Neuronal stem cell (in vitro differentiated cells): Measurements from ENCODE around the gene KCNAB1.

Source experiments
- DNase-seq: peaks from one replicate; pipeline ENCODE4 v3.0.0-alpha.2; 2013; ENCODE audit warnings: low spot score
- H2AFZ ChIP-seq: one replicate; pipeline ENCODE4 v1.6.1; 2013; ENCODE audit warnings: mild to moderate bottlenecking, low read length, inconsistent platforms
- H2AK5ac ChIP-seq: 2 replicates; pipeline ENCODE4 v1.6.1; 2013; ENCODE audit warnings: low read depth, mild to moderate bottlenecking, inconsistent platforms, low read length, moderate library complexity, mixed read lengths
- H2BK120ac ChIP-seq: 2 replicates; pipeline ENCODE4 v1.6.1; 2013; ENCODE audit warnings: low read depth, mild to moderate bottlenecking, inconsistent platforms, low read length, moderate library complexity, mixed read lengths
- H2BK12ac ChIP-seq: one replicate; pipeline ENCODE4 v1.6.1; 2013; ENCODE audit warnings: low read length, inconsistent platforms
- H2BK15ac ChIP-seq: 2 replicates; pipeline ENCODE4 v1.6.1; 2013; ENCODE audit warnings: mild to moderate bottlenecking, low read length, inconsistent platforms, mixed read lengths
- H2BK5ac ChIP-seq: one replicate; pipeline ENCODE4 v1.6.1; 2013; ENCODE audit warnings: inconsistent platforms, mild to moderate bottlenecking, low read length, moderate library complexity
- H3K14ac ChIP-seq: one replicate; pipeline ENCODE4 v1.6.1; 2013; ENCODE audit warnings: low read length, inconsistent platforms
- H3K18ac ChIP-seq: 2 replicates; pipeline ENCODE4 v1.6.1; 2013; ENCODE audit warnings: low read length, inconsistent platforms
- H3K23ac ChIP-seq: 2 replicates; pipeline ENCODE4 v1.6.1; 2013; ENCODE audit warnings: low read depth, mild to moderate bottlenecking, mixed read lengths, low read length, inconsistent platforms; ENCODE audit not compliant: poor library complexity
- H3K27ac ChIP-seq: replicated peaks from 3 replicates; pipeline ENCODE4 v1.5.1; 2013; ENCODE audit warnings: low read length, inconsistent platforms
- H3K27me3 ChIP-seq, 3 experiments: 2 replicates each; pipeline ENCODE4 v1.6.1; 2013; ENCODE audit warnings: low read length in 3 of 3, mild to moderate bottlenecking in 2 of 3, inconsistent platforms in 1 of 3, low read depth in 1 of 3, mixed read lengths in 1 of 3, moderate library complexity in 1 of 3; ENCODE audit not compliant: control insufficient read depth in 3 of 3, insufficient read depth in 3 of 3
- H3K36me3 ChIP-seq, 2 donors: replicated peaks in 1 of 2; 2 replicates each; pipeline ENCODE4 v1.6.1; 2013; ENCODE audit warnings: low read length in 2 of 2; ENCODE audit not compliant: control insufficient read depth in 2 of 2, insufficient read depth in 2 of 2
- H3K4ac ChIP-seq: 2 replicates; pipeline ENCODE4 v1.6.1; 2013; ENCODE audit warnings: inconsistent platforms, mild to moderate bottlenecking, low read length, moderate library complexity
- H3K4me1 ChIP-seq, 2 donors: 1 replicate in 1 of 2; 2 replicates in 1 of 2; pipeline ENCODE4 v1.6.1; 2013; ENCODE audit warnings: low read length in 2 of 2, low read depth in 1 of 2; ENCODE audit not compliant: control insufficient read depth in 2 of 2, insufficient read depth in 1 of 2
- H3K4me2 ChIP-seq: one replicate; pipeline ENCODE4 v1.6.1; 2013; ENCODE audit warnings: mild to moderate bottlenecking, low read length, inconsistent platforms; ENCODE audit not compliant: insufficient read depth, poor library complexity, severe bottlenecking
- H3K4me3 ChIP-seq, 2 donors: 2 replicates each; pipeline ENCODE4 v1.5.1; 2013; ENCODE audit warnings: low read length in 2 of 2, mild to moderate bottlenecking in 2 of 2, inconsistent platforms in 1 of 2, moderate library complexity in 1 of 2
- H3K79me1 ChIP-seq: one replicate; pipeline ENCODE4 v1.6.1; 2013; ENCODE audit warnings: low read depth, mild to moderate bottlenecking, inconsistent platforms, low read length, moderate library complexity
- H3K9ac ChIP-seq: one replicate; pipeline ENCODE4 v1.6.1; 2013; ENCODE audit warnings: mild to moderate bottlenecking, low read depth, low read length, inconsistent platforms; ENCODE audit not compliant: poor library complexity
- H3K9me3 ChIP-seq, 2 donors: replicated peaks in 1 of 2; 2 replicates each; pipeline versions ENCODE3 to v1.6.1; 2013; ENCODE audit warnings: low read length in 2 of 2, mild to moderate bottlenecking in 2 of 2, inconsistent platforms in 1 of 2, low read depth in 1 of 2, mixed read lengths in 1 of 2, moderate library complexity in 1 of 2; ENCODE audit not compliant: control insufficient read depth in 2 of 2, insufficient read depth in 1 of 2
- H4K8ac ChIP-seq: one replicate; pipeline ENCODE4 v1.6.1; 2013; ENCODE audit warnings: low read depth, mild to moderate bottlenecking, inconsistent platforms, low read length, moderate library complexity
- H4K91ac ChIP-seq: one replicate; pipeline ENCODE4 v1.6.1; 2013; ENCODE audit warnings: low read length, low read depth, mild to moderate bottlenecking, inconsistent platforms; ENCODE audit not compliant: poor library complexity
- WGBS, 2 donors: extraction: QIAGEN DNeasy Blood & Tissue Kit; methylation state at CpG; one replicate each; pipeline ENCODE4 v1.1.7; 2013; ENCODE audit warnings: missing lambda C conversion rate in 2 of 2, mixed read lengths in 1 of 2; ENCODE audit not compliant: insufficient read length in 2 of 2, insufficient replicate concordance in 1 of 2; ENCODE audit errors: extremely low coverage in 2 of 2; 5-methylcytosine and 5-hydroxymethylcytosine counted together

Gene KCNAB1

DNA sequence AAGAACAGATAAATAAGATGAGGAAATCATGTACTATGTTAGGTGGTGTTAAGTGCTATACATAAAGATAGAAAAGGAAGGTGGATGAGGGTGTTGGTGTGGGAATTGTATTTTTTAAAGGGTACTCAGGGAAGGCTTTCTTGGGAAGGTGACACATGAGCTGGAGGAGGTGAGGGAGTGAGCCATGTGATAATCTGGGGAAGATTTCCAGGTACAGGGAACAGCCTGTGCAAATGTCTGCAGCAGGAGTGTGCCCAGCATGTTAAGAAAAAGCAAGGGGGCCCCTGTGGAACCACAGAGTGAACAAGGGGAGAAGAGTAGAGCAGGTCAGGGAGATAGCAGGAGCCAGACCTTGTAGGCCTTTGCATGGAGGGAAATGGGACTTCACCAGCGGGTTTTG, 258.9 kb downstream of the KCNAB1 start:
- Histone ChIP-seq H3K4me1 (peaks cover 0 to 2% of the 10 kb centered on the region in 2 donors), H3K14ac (no peak overlapping the region), H3K4me2 (no peak overlapping the region), H3K4ac (no peak overlapping the region), H2AFZ (no peak overlapping the region), H3K27me3 (peaks cover 0 to 6% (median 0%) of the 10 kb centered on the region in 3 experiments), H3K23ac (no peak overlapping the region), H3K9ac (no peak overlapping the region), H3K9me3 (no peaks in the 10 kb centered on the region), H4K8ac (no peak overlapping the region), H3K18ac (no peak overlapping the region), H2BK15ac (no peak overlapping the region), H3K36me3 (no peaks in the 10 kb centered on the region), H2BK12ac (no peak overlapping the region), H3K79me1 (no peaks in the 10 kb centered on the region), H3K27ac (no peak overlapping the region), H3K4me3 (no peak overlapping the region), H2BK5ac (no peak overlapping the region), H2AK5ac (no peak overlapping the region), H2BK120ac (no peak overlapping the region), H4K91ac (no peak overlapping the region)
- no peak for DNase-seq
- no CpG with 5 or more reads among the region's 1 CpG for WGBS, 2 donors

DNA sequence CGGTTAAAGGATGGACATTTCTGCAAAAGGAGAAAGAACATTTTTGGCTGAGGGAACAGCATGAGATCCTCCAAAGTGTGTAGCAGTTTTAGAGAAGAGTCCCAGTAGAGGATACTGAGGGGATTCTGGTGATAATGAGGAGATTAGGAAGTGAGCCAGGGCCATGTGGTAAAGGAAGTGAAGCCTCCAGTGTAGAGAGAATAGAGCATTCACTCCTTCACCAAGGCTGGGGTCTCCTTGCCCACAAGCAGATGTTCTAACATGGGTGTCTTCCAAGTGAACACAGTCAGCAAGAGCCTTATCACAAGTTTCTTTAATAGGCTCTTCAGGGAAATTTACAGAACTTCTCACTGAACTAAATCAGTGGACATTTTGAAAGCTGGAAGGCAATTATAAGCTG, 260.9 kb downstream of the KCNAB1 start:
- no peak for DNase-seq
- H3K9ac ChIP-seq: no peak overlapping the region

DNA sequence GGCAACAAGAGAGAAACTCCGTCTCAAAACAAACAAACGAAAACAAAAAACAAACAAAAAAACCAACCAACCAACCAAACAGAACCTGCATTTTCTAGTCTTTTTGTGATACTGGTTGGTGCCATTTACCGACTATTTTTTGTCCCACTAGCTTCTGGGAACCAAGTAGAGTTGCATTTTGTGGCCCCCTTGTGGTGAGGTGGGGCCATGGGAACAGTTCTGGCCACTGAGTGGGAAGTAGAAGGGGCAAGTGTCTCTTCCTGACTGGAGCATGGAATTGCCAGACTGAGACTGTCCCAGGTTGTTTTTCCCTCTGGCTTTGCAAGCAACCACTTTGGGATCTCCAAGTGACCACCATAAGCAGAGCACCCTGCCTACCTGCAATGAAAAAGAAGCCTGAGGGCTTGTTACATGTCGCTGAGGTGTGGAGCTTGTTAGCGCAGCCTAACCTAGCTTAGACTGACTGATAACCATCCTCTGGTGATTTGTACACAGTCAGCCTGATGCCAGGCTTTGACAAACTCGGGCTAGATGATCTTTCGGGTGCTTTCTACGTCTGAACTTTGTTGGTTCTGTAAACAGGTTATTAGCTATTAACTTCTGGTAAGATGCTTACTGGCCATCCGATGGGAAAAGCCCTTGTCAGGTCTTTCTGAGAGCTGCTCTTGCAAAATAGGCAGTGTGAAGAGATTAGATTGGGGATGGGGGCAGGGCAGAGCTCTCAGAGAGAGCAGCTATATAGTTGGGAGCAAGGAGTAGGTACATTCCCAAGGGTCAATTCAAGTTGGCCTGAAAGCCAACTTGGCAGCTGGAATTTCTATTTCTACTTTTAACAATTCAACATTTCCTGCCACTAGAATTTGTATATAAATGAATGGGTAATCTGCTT, 262.3 kb downstream of the KCNAB1 start:
- Histone ChIP-seq H3K4me2 (no peak overlapping the region), H2BK12ac (no peak overlapping the region), H3K9ac (no peak overlapping the region), H3K79me1 (no peaks in the 10 kb centered on the region), H3K23ac (no peak overlapping the region), H3K4ac (no peak overlapping the region), H3K4me1 (no peaks in the 10 kb centered on the region), H3K36me3 (no peaks in the 10 kb centered on the region), H2BK120ac (no peak overlapping the region), H2AK5ac (no peak overlapping the region), H2AFZ (no peak overlapping the region), H4K8ac (no peak overlapping the region), H3K27me3 (peaks cover 0 to 6% (median 0%) of the 10 kb centered on the region in 3 experiments), H3K18ac (no peak overlapping the region), H4K91ac (no peak overlapping the region), H2BK15ac (no peak overlapping the region), H3K14ac (no peak overlapping the region), H3K4me3 (no peak overlapping the region), H2BK5ac (no peak overlapping the region), H3K27ac (no peak overlapping the region), H3K9me3 (no peaks in the 10 kb centered on the region)
- WGBS, 2 donors: no CpG with 5 or more reads among the region's 9 CpGs
- no peak for DNase-seq

More for the DNA sequence above, 260.9 kb downstream of the KCNAB1 start:
- H4K8ac ChIP-seq: no peak overlapping the region
- H3K27ac ChIP-seq: no peak overlapping the region
- H3K9me3 ChIP-seq: no peaks in the 10 kb centered on the region
- no peak overlapping the region for H3K14ac ChIP-seq
- H3K27me3 ChIP-seq: peaks cover 0 to 6% (median 0%) of the 10 kb centered on the region in 3 experiments
- no peak overlapping the region for H2BK12ac ChIP-seq
- H2AFZ ChIP-seq: no peak overlapping the region
- no peaks in the 10 kb centered on the region for H3K79me1 ChIP-seq
- H2AK5ac ChIP-seq: no peak overlapping the region
- no peak overlapping the region for H3K4me2 ChIP-seq
- no peak overlapping the region for H3K4ac ChIP-seq
- H2BK5ac ChIP-seq: no peak overlapping the region
- H3K36me3 ChIP-seq: no peaks in the 10 kb centered on the region
- H2BK120ac ChIP-seq: no peak overlapping the region
- H4K91ac ChIP-seq: no peak overlapping the region
- no peak overlapping the region for H3K18ac ChIP-seq
- H3K23ac ChIP-seq: no peak overlapping the region
- H3K4me3 ChIP-seq: no peak overlapping the region
- no CpG with 5 or more reads among the region's 1 CpG for WGBS, 2 donors
- H3K4me1 ChIP-seq: peaks cover 0 to 2% of the 10 kb centered on the region in 2 donors
- no peak overlapping the region for H2BK15ac ChIP-seq

DNA sequence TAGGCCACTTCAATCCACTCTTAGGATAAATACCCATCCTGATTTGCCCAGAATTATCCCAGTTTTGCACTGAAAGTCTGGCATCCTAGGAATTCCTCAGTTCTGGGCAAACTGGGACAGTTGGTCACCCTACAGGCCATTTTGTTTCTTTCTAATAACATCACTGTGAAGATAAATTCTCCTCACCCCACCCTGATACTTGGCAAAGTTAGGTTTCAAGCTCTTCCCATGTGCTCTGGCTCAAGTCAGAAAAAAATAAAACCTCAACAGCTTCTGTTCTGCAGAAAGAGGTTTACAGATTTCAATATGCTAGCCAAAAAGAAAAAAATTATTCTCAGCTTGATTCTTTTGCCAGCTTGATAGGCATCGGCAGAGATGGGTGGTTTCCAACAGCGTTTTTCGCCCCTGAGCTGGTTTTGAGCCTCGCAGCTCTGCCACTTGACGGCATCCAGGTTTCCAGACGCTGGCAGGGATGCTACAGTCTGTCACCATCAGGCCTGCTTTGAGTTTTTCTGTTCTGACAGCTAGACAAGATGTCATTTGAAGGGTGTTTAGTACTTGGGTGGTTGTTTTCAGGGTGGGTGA, 263.2 kb downstream of the KCNAB1 start:
- Histone ChIP-seq H3K4me1 (no peaks in the 10 kb centered on the region), H3K27me3 (peaks cover 0 to 6% (median 0%) of the 10 kb centered on the region in 3 experiments), H2AFZ (no peak overlapping the region), H3K18ac (no peak overlapping the region), H2BK120ac (no peak overlapping the region), H4K91ac (no peak overlapping the region), H3K9ac (no peak overlapping the region), H3K4me2 (no peak overlapping the region), H3K4ac (no peak overlapping the region), H3K14ac (no peak overlapping the region), H3K23ac (no peak overlapping the region), H2AK5ac (no peak overlapping the region), H4K8ac (no peak overlapping the region), H2BK5ac (no peak overlapping the region), H2BK15ac (no peak overlapping the region), H3K36me3 (no peaks in the 10 kb centered on the region), H3K4me3 (no peak overlapping the region), H3K27ac (no peak overlapping the region), H3K79me1 (no peaks in the 10 kb centered on the region), H2BK12ac (no peak overlapping the region), H3K9me3 (no peaks in the 10 kb centered on the region)
- no peak for DNase-seq
- no CpG with 5 or more reads among the region's 6 CpGs for WGBS, 2 donors
